ENCODE data around the gene TGFBRAP1.

The TGFBRAP1 gene

DNA sequence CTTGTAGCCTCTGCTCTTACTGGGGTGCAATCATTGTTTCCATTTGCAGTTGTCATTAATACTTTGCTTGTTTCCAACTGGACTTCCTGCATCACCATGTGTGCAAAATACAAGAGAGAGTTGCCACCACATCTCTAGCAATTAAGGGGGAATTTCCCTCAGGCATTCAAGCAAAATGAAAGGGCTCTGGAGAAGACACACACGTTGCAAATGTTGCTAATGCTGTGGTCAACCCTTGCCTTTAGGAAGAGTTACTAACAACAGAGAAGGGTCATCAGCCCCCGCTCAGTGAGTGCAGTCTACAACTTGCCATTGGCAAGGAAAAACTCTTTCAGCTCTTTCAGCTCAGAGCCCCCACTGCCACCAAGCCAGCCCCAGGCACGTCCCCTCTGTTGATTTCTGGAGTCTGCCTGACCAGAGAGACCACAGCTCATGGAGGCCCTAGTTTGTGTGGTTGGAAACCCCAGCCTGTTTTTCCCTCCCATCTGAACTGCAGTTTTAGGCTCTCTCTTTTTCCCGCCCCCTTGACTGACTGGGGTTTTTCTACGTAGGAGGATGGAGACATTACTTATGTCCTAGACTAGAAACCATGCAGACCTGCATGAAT is 113.8 kb downstream of the TGFBRAP1 start:
- no peak for DNase-seq (ENCODE audit: insufficient read length)
- no peak for TF ChIP-seq POLR2A (IDR thresholded peaks at IDR 0.05; ENCODE audit: low read depth, low read length)
- TF ChIP-seq TAF1 (IDR thresholded peaks at IDR 0.05; ENCODE audit: borderline replicate concordance, low read depth, low read length): no peak
- TF ChIP-seq POLR2AphosphoS5 (IDR thresholded peaks at IDR 0.05; ENCODE audit: low read depth, low read length): no peak
- no peak for FAIRE-seq

All from GM12892 (cell line).